ENCODE data around the gene DCX. TPM values are rescaled to one million over a fixed set of nuclear protein-coding genes. Genes with fewer than 3 reads are reported as not detected.

The DCX gene
- 12.0 TPM for polyA plus RNA-seq (ENCODE audit: insufficient read length)

GRCh38 chrX:111411983-111412382 is at the start of gene DCX:
Gene DCX, minus strand, starts transcription at chrX:111412192. Its CDS starts 1,794 bp downstream, at chrX:111410398.
- DNase-seq (ENCODE audit: low read depth) = no peak

GRCh38 chrX:111460607-111461006 is 48.6 kb upstream of the DCX start:
- DNase-seq (ENCODE audit: low read depth) = no peak

GRCh38 chrX:111447298-111447697 is 35.3 kb upstream of the DCX start:
- DNase-seq (ENCODE audit: low read depth) = no peak

DNA sequence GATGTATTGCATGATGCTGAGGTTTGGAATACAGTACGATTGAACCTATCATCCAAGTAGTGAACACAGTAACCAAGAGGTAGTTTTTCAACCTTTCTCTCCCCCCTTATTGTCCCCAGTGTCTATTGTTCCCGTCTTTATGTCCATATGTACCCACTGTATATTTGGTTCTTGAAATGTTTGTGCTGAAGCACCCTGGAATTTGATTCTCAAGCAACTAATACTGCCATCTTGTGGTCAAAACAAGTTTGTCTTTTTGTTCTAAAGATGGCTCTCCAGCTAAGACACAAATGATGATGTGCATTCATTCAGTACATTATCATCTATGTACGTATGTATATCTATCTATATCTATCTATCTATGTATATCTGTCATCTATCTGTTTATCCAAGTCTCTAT is 33.5 kb upstream of the DCX start:
- peak; percentile 40 for DNase-seq (ENCODE audit: low read depth)

GRCh38 chrX:111444881-111445280 is 32.9 kb upstream of the DCX start:
- no peak for DNase-seq (ENCODE audit: low read depth)

- no peak for DNase-seq (ENCODE audit: low read depth)
Observed at GRCh38 chrX:111443946-111444345, 32.0 kb upstream of the DCX start.

GRCh38 chrX:111442791-111443190 is 30.8 kb upstream of the DCX start:
- no peak for DNase-seq (ENCODE audit: low read depth)

DNA sequence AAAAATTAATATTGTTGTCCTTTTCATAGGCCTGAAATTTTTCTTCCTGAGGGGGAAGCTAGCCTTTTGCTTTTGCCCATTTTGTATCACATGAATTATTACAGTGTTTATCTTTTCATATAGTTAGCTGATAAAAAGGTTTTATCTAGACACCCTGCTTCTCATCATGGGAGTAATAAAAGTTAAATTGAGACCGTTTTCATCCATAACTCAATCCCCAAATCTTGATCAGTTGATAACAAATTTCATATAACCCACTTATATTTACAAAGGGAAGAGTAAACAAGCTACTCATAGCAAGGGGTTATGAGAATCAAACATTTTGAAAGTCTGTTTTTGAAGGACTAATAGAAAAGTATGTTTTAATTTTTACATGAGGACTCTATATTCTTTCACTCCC is 23.5 kb upstream of the DCX start:
- no peak for DNase-seq (ENCODE audit: low read depth)

DNA sequence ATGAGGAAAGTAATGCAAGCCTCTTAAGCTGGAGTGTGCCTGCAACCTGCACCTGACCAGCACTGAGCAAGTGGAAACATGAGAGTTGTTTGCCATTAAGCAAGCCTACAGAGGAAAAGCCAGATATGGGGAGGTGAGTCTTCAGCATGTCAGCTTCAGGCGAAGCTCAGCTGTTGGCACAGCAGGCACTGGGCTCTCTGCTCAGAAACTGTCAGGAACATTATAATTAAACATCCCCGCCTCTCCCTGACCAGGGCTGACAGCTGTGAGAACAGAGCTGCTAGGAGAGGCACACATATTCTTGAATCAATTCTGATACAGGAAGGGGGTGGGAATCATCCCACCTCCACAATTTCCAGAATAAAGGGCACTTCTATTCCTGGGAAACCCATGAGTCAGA is 19.0 kb upstream of the DCX start:
- DNase-seq (ENCODE audit: low read depth) = no peak

DNA sequence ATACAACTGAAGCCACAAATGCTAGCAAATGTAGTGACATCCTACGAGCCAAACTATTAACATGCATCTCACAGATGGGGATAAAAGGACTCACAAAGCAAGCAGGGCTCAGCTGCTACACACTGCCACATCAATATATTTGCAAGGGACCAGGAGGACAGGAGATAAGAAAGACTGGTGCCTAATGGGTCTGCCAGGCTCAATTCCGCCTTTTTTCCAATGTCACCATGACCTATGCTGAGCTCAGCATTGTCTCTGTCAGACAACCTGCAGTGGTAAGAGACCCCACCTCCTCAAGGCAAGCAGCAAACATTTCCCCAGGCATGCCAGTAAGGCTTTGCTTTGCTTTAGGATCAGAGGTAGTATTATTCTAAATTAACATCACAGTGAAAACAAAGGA is 435 bp downstream of the DCX start:
- no peak for DNase-seq (ENCODE audit: low read depth)

GRCh38 chrX:111410590-111411078 is 1.4 kb downstream of the DCX start:
- no peak for DNase-seq (ENCODE audit: low read depth)

GRCh38 chrX:111409326-111409725 is 2.7 kb downstream of the DCX start:
- no peak for DNase-seq (ENCODE audit: low read depth)

GRCh38 chrX:111407948-111408347 is 4.0 kb downstream of the DCX start:
- no peak for DNase-seq (ENCODE audit: low read depth)

GRCh38 chrX:111402344-111402743 is 9.6 kb downstream of the DCX start:
- DNase-seq (ENCODE audit: low read depth) = no peak

DNA sequence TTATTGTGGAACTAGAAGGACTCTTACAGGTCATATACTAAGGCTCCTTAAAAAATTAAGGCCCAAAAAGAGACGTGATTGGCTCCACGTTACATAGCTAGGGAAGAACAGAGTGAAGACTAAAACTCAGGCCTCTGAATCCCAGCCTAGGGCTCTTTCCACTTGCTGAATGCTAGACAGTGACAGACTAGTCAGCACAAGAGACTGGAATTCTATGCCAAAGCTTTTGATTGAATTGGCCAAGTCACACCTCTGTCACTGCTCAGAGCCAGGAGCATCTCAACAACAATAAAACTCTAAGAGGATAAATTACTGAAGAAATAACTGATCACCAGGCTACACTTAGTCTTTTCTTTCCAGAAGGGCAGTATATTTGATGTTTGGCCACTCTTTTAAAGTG is 16.8 kb downstream of the DCX start:
- no peak for DNase-seq (ENCODE audit: low read depth)

DNA sequence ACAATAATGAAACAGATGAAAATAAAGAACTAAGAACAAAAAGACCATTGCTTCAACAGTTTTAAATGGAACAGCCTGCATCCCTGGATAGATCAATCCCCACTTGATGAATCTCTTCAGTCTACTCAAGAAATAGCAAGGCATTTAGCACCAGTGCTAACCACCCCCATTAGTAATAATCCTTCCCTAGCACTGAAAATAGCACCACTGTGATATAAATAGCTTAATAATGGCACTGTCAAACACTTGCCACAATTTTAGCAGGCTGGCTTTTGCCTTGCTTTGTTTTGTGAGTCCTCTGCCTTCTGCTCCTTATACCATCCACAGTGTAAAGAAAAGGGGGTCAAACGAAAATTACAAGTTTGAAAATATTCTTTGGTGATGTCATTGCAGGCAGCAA is 17.4 kb downstream of the DCX start:
- DNase-seq (ENCODE audit: low read depth) = no peak

- DNase-seq (ENCODE audit: low read depth) = no peak
Observed at GRCh38 chrX:111387470-111388070, 24.4 kb downstream of the DCX start.

GRCh38 chrX:111386615-111387233 is 25.3 kb downstream of the DCX start:
- DNase-seq (ENCODE audit: low read depth) = no peak

DNA sequence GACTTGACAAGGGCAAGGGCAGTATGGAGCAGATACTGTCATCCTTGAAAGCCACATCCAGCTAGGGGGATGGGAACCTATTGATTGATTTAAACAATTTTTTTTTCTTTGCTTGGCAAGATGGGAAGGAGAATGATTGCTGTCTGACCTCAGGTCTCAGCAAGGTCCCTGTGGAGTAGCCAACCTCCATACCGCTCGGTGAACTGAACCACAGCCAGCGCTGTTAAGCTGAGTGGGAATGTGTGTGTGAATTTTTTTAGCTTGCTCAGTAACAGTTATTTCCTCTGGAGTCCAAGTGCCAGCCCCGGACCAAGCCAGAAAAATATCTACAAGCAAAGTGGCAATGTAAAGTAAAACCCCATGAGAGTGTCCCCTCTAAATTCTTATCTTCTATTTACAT is 25.9 kb downstream of the DCX start:
- DNase-seq (ENCODE audit: low read depth) = no peak

GRCh38 chrX:111382277-111382676 is 29.7 kb downstream of the DCX start:
- no peak for DNase-seq (ENCODE audit: low read depth)

DNA sequence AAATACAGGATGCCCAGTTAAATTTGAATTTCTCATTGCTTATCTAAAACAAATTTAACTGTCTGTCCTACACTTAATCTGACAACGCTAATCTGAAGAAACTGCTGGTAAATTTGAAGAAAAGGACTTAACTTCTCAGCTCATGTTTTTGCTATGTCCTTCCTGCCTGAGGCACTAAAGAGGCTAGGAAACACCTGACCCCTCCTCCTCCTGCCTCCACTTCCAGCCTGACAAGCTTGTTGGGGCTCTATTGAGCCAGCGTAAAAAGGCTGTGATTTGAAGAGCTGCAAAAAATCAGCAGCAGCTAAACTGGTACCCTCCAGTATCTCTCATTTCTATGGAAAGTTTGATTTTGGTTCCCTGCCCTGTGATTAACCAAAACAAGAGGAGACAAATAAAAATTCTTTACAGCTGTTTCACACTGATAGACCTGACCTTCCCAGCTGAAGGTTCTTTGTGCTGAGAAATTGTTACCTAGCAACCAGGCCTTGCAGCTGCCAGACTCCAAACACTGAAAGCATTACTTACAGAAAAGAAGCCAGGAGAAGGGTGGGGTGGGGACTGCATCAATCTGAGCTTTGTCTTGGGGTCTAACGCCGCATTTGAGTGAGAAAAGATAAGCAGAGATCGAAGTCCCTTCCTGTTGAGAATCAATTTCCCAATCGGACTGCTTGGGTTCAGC is 35.0 kb downstream of the DCX start:
- no peak for DNase-seq (ENCODE audit: low read depth)

DNA sequence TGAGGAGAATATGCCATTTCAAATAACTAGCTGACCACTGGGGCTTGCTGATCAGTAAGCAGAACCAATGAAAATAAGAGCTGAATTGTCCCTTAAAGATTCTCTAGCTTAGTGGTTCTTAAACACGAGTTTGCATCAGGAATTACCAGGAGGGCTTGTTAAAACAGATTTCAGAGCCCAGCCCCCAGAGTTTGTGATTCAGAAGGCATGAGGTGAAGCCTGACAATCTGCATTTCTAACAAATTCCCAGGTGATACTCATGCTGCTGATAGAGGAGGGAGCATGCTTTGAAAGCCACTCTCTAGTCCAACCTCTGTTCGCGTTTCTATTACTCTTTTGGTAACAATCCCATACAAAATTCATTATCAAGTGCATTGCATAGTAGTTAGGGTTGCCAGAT is 35.5 kb downstream of the DCX start:
- no peak for DNase-seq (ENCODE audit: low read depth)

DNA sequence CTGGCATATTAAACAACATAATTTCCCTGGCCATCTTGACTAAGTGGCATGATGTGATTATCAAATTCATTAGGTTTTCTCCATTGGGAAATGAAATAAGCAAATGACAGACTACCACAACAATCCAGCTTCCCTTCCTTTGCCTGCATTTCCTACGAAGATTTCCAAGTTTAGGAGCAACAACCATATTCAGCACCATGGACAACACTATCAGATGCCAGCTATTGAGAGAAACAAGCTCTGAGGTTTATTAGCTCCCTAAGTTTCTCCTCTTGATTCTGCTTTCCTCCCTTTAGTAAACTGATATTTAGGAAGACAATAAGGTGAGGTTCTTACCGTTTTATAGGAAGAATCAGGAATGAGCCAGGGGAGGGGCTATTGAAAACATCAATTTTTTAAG is 36.2 kb downstream of the DCX start:
- peak; percentile 29 for DNase-seq (ENCODE audit: low read depth)

All from forelimb muscle (tissue), 1 donor.